Stimulated activated CD8-positive, alpha-beta memory T cell treated with anti-CD3 and anti-CD28 coated beads, Interleukin-7, amount 100 ng/mL, for 48 hours (primary cell): ENCODE measurements around the gene ZNF574.

Experiments used
- DNase-seq, 2 donors: peaks; one replicate each; pipeline ENCODE4 v3.0.0-alpha.2; 2020; ENCODE audit warnings: low read depth in 1 of 2; ENCODE audit errors: extremely low read depth in 1 of 2

Gene ZNF574

GRCh38 chr19:42121656-42122069 is 45.7 kb downstream of the ZNF574 start:
- peak; percentile 74 to 91 for DNase-seq

- DNase-seq, result peak; percentile 64 to 84
These were observed 47.0 kb downstream of the ZNF574 start for GRCh38 chr19:42122691-42123607.

- DNase-seq, result no peak
These were observed 47.8 kb downstream of the ZNF574 start for GRCh38 chr19:42123765-42124164.

- DNase-seq, result no peak
These were observed 48.5 kb downstream of the ZNF574 start for GRCh38 chr19:42124386-42124901.

GRCh38 chr19:42125536-42125935 is 49.6 kb downstream of the ZNF574 start:
- no peak for DNase-seq

GRCh38 chr19:42126574-42126973 is 50.6 kb downstream of the ZNF574 start:
- DNase-seq, result no peak

GRCh38 chr19:42129399-42130253 is 53.7 kb downstream of the ZNF574 start:
- DNase-seq, result no peak

- no peak for DNase-seq
These were observed 54.2 kb downstream of the ZNF574 start for GRCh38 chr19:42130254-42130573.
